GM12878 (cell line): ENCODE measurements around the gene FAM53B.

Experiments used
- POLR2A ChIP-seq: IDR thresholded peaks from 2 replicates; pipeline ENCODE4 v1.6.1; 2011; ENCODE audit warnings: low read depth, mild to moderate bottlenecking, low read length
- ZNF217 ChIP-seq: fragments of 450-650 bp; IDR thresholded peaks from 2 replicates; pipeline ENCODE4 v1.6.1; 2017; ENCODE audit warnings: antibody characterized with exemption, mild to moderate bottlenecking
- ZNF274 ChIP-seq: IDR thresholded peaks from one replicate; pipeline ENCODE4 v1.8.0; 2011; ENCODE audit not compliant: insufficient read length, insufficient read depth
- TF ChIP-seq, protein P1 (sequence below): IDR thresholded peaks from 2 replicates; pipeline ENCODE4 v1.6.1; 2011; ENCODE audit warnings: low read depth, mild to moderate bottlenecking, low read length, moderate library complexity, borderline replicate concordance; ENCODE audit errors: extremely low read depth

DNA sequence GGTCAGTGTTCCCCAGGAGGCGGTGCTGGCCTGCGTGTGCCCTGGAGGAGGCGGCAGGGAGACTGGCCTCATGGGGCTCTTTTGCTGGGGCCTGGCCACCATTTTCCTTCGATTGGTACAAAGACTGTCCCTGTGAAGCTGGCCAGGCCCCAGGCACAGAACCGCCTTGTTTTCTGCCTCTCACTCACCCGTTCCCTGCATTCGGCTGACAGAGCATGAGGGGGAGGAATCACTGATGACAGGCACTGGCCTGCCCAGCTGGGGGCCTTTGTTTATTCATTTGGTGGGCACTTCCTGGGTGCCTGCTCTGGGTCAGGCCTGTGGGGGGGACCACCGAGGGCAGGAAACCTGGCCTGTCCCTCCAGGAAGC, 139.2 kb downstream of the FAM53B start:
- no peak for TF ChIP-seq ZNF274
- TF ChIP-seq ZNF217: no peak
- TF ChIP-seq POLR2A: no peak
- TF ChIP-seq, protein P1, sequence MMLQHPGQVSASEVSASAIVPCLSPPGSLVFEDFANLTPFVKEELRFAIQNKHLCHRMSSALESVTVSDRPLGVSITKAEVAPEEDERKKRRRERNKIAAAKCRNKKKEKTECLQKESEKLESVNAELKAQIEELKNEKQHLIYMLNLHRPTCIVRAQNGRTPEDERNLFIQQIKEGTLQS: no peak
